Activated naive CD8-positive, alpha-beta T cell treated with anti-CD3 and anti-CD28 coated beads, Interleukin-2, amount 10 ng/mL, durations not matched to agents 7 days and 5 days (primary cell): ENCODE data around the gene SPRED3. TPM values are rescaled to one million over a fixed set of nuclear protein-coding genes. Genes with fewer than 3 reads are reported as not detected.
"Not testable (repeated sequence)": the region's sequence is repeated elsewhere in the genome, so short reads cannot be mapped to it uniquely, and the experiment has no call there.

Experiments used
- ATAC-seq: fragments of 150-1000 bp; cut with Tn5 transposase; one replicate; pipeline ENCODE4 v1.10.0; 2021; ENCODE audit warnings: low read depth, moderate library complexity
- POLR2A ChIA-PET: fragments of 350-600 bp; sonication (Branson Sonifier 250); formaldehyde crosslinking; loops from one replicate; lab custom pipeline; 2021; ENCODE audit warnings: antibody characterized with exemption; lab: Charles Lee
- DNase-seq: peaks from one replicate; pipeline ENCODE4 v3.0.0; 2021
- H3K27ac Mint-ChIP-seq: one replicate; pipeline ENCODE4 v1.8.0; 2022; ENCODE audit warnings: mild to moderate bottlenecking, mixed read lengths
- H3K27me3 Mint-ChIP-seq: one replicate; pipeline ENCODE4 v1.8.0; 2022; ENCODE audit warnings: mild to moderate bottlenecking, moderate library complexity, mixed read lengths
- H3K36me3 Mint-ChIP-seq: one replicate; pipeline ENCODE4 v1.8.0; 2021; ENCODE audit warnings: mild to moderate bottlenecking, mixed read lengths
- H3K4me1 Mint-ChIP-seq: one replicate; pipeline ENCODE4 v1.8.0; 2021; ENCODE audit warnings: mixed read lengths
- H3K4me3 Mint-ChIP-seq: one replicate; pipeline ENCODE4 v1.8.0; 2022; ENCODE audit warnings: mild to moderate bottlenecking, moderate library complexity, mixed read lengths
- H3K9me3 Mint-ChIP-seq: one replicate; pipeline ENCODE4 v1.8.0; 2021; ENCODE audit warnings: mixed read lengths
- total RNA-seq, 2 experiments: library from RNA; stranded (reverse); gene quantifications; one replicate each; pipeline ENCODE4 v1.2.3, GENCODE V29; 2021

SPRED3 gene
- total RNA-seq, 2 experiments from 2014 or later, result 1.8 to 2.6 TPM

DNA sequence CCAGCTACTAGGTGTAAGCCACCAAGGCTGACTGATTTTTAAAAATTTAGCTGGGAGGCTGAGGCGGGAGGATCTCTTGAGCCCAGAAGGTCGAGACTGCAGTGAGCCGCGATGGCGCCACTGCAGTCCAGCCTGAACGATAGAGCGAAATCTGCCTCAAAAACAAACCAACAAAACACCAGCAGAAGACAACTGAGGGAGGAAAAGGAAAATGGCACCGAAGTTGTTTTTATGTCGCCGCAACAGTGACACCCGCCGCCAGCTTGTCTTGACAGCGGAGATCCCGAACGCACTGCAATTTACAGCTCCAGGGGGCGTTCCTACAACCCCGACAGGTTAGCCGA is 14.1 kb downstream of the SPRED3 start:
- POLR2A ChIA-PET, result interaction anchor here (0.5 to 2.9 kb wide), 27 partner anchors 9 to 551 kb away, joined by 3 to 23 read pairs (median 4); partner anchors contain the start of genes ACTN4, EIF3K, GGN and MAP4K1
- Mint-ChIP-seq H3K4me3 (peak overlapping the region; percentile 95), H3K27me3 (peaks cover 11% of the 10 kb centered on the region), H3K27ac (peak overlapping the region; percentile 96), H3K36me3 (peaks cover 10% of the 10 kb centered on the region), H3K4me1 (peaks cover 6% of the 10 kb centered on the region), H3K9me3 (no peaks in the 10 kb centered on the region)
- DNase-seq (no peak), ATAC-seq (no peak)

- POLR2A ChIA-PET, result interaction anchor here (0.6 to 2.9 kb wide), 32 partner anchors 9 to 550 kb away, joined by 3 to 23 read pairs (median 4); partner anchors contain the start of genes ACTN4, CATSPERG, EIF3K and GGN
- Mint-ChIP-seq H3K4me3 (peak within 1 kb of the TSS; percentile 95), H3K27me3 (peaks cover 11% of the 10 kb centered on the region), H3K27ac (peak within 1 kb of the TSS; percentile 96), H3K4me1 (peaks cover 6% of the 10 kb centered on the region), H3K36me3 (peaks cover 10% of the 10 kb centered on the region), H3K9me3 (no peaks in the 10 kb centered on the region)
- DNase-seq (peak; percentile 99), ATAC-seq (peak; percentile 99)
Measured at GRCh38 chr19:38402967-38403674, 14.6 kb downstream of the SPRED3 start, which contains the start of gene FAM98C. TSS of gene FAM98C (plus strand) at chr19:38403093. CDS start at chr19:38403154, 61 bp downstream.

DNA sequence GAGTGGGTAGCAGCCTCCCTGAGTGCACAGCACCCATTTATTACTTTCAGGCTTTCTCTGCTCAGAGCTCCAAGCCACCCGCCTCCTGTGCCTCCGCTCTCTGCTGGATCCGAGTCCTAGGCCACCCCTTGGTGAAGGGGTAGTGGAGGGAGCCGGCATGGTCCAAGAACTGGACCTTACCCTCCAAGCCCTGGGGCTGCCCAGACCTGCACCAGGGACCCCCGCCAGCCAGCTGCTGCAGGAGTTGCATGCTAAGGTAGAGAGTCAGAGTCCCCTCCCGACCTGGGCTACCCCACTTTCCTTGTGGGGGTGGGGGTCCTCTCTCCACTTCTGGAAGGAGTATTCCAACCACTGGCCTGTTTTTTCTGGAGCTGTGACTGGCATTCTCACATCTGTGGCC is 16.4 kb downstream of the SPRED3 start:
- DNase-seq, result no peak
- Mint-ChIP-seq H3K27ac (no peak overlapping the region), H3K27me3 (peaks cover 6% of the 10 kb centered on the region), H3K36me3 (peaks cover 12% of the 10 kb centered on the region), H3K4me3 (no peak overlapping the region), H3K4me1 (peaks cover 6% of the 10 kb centered on the region), H3K9me3 (no peaks in the 10 kb centered on the region)
- no peak for ATAC-seq
- POLR2A ChIA-PET, result interaction anchor here (0.5 kb wide), 1 partner anchor 109 kb away, joined by 4 read pairs; no protein-coding TSS in a partner anchor

DNA sequence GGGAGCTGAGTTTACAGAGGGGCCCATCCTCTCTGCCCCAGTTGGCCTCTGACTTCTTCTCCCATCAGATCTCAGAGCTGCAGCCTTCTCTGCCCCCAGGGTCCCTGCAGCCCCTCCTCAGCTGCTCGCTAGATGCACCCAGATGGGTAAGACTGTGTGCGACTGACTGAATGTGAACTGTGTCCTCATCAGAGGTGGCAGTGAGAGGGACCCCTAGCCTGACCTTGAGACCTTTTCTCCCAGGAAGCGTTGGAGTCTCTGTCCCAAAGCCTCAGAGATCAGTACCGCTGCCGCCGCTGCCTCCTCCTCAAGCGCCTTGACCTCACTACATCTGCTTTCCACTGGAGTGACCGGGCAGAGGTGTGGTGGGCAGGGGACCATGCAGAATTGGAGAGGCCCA is 16.8 kb downstream of the SPRED3 start:
- Mint-ChIP-seq H3K4me3 (peak overlapping the region; percentile 37), H3K27me3 (peaks cover 6% of the 10 kb centered on the region), H3K4me1 (peaks cover 6% of the 10 kb centered on the region), H3K36me3 (peaks cover 12% of the 10 kb centered on the region), H3K27ac (peak overlapping the region; percentile 42), H3K9me3 (no peaks in the 10 kb centered on the region)
- POLR2A ChIA-PET, result no interaction called here
- no peak for ATAC-seq
- DNase-seq, result no peak

DNA sequence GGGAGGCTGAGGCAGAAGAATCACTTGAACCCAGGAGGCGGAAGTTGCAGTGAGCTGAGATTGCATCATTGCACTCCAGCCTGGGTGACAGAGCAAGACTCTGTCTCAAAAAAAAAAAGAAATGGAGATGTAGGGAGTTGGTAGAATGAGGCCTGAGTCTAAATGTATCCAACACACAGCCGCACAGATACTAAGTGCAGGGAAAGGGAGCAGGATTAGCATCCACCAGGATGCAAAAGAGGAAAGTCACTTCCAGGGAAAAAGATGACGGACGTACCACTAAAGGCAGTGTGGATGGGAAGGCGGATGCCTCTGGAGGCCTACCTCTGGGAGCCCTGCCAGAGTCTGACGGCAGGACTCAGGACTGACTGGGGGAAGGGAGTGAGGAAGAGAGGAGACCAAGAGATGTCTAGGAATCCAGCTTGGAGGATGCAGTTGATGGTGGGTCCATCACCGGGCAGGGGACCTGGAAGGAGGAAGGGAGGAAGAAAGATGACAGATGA is 21.2 kb downstream of the SPRED3 start:
- POLR2A ChIA-PET, result interaction anchor here (0.5 to 1.6 kb wide), 3 partner anchors 14 to 937 kb away, joined by 3 to 5 read pairs (median 4); no protein-coding TSS in a partner anchor
- Mint-ChIP-seq H3K27me3 (no peaks in the 10 kb centered on the region), H3K9me3 (no peaks in the 10 kb centered on the region), H3K4me1 (no peaks in the 10 kb centered on the region), H3K27ac (no peak overlapping the region), H3K36me3 (peaks cover 11% of the 10 kb centered on the region), H3K4me3 (no peak overlapping the region)
- ATAC-seq, result no peak
- no peak for DNase-seq

DNA sequence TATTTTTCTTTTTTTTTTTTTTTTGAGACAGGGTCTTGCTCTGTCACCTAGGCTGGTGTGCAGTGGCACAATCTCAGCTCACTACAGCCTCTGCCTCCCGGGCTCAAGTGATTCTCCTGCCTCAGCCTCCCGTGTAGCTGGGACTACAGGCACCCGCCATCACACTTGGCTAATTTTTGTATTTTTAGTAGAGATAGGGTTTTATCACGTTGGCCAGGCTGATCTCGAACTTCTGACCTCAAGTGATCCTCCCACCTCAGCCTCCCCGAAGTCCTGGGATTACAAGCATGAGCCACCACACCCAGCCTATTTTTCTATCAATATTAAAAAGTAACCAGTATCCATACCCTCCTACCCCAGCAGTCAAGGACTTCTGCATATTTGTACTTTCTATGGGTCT is 21.9 kb downstream of the SPRED3 start:
- H3K4me1 Mint-ChIP-seq, H3K27me3 Mint-ChIP-seq, ATAC-seq, H3K4me3 Mint-ChIP-seq, H3K27ac Mint-ChIP-seq, DNase-seq, H3K9me3 Mint-ChIP-seq, H3K36me3 Mint-ChIP-seq: not testable (repeated sequence)
- POLR2A ChIA-PET, result interaction anchor here (0.7 to 1.6 kb wide), 2 partner anchors 15 kb away, joined by 3 to 5 read pairs; no protein-coding TSS in a partner anchor

DNA sequence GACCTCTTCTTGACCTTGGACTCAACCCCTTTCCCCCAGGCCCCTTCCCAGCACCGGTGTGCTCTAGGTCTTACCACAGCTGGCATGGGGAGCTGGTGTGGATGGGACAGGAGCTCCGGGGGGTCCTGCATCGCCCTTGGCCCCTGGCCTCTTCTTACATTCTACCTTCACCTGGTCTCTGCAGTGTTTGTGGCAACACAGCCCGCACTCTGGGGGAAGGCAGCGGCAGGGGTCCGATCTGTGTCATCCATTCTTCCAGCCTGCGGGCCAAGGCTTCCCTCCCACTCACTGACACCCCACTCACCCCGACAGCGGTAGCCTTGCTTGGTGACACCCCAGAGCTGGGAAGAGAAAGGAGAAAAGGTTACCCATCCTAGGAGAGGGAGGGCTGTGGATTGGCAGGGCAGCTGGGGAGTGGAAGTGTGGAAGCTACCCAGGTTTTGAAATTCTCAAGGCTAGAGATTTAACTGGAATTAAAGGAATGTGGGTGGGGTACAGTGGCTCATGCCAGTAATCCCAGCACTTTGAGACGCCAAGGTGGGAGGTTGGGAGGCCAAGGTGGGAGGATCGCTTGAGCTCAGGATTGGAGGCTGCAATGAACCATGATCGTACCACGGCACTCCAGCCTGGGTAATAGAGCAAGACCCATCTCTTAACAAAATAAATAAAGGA is 22.7 kb downstream of the SPRED3 start:
- no peak overlapping the region for H3K4me3 Mint-ChIP-seq

GRCh38 chr19:38411898-38412297 is 23.4 kb downstream of the SPRED3 start:
- not testable (repeated sequence) for H3K4me3 Mint-ChIP-seq, DNase-seq, H3K4me1 Mint-ChIP-seq, H3K27ac Mint-ChIP-seq, H3K27me3 Mint-ChIP-seq, H3K9me3 Mint-ChIP-seq, ATAC-seq, H3K36me3 Mint-ChIP-seq
- POLR2A ChIA-PET, result interaction anchor here (1.2 kb wide), 1 partner anchor 8 kb away, joined by 4 read pairs; the partner anchor contains the start of gene FAM98C

More for the DNA sequence above, 22.7 kb downstream of the SPRED3 start:
- POLR2A ChIA-PET, result interaction anchor here (1.6 kb wide), 1 partner anchor 15 kb away, joined by 5 read pairs; no protein-coding TSS in a partner anchor
- Mint-ChIP-seq H3K36me3 (peaks cover 6% of the 10 kb centered on the region), H3K27me3 (no peaks in the 10 kb centered on the region), H3K4me1 (no peaks in the 10 kb centered on the region), H3K9me3 (no peaks in the 10 kb centered on the region), H3K27ac (no peak overlapping the region)
- DNase-seq (no peak), ATAC-seq (no peak)

- peaks cover 8% of the 10 kb centered on the region for H3K4me1 Mint-ChIP-seq
- POLR2A ChIA-PET, result interaction anchor here (1.2 kb wide), 1 partner anchor 9 kb away, joined by 4 read pairs; the partner anchor contains the start of gene FAM98C
- H3K4me3 Mint-ChIP-seq, result no peak overlapping the region
- ATAC-seq (no peak), DNase-seq (no peak)
- H3K36me3 Mint-ChIP-seq, result peaks cover 2% of the 10 kb centered on the region
- no peaks in the 10 kb centered on the region for H3K27me3 Mint-ChIP-seq
- no peak overlapping the region for H3K27ac Mint-ChIP-seq
- no peaks in the 10 kb centered on the region for H3K9me3 Mint-ChIP-seq
Measured at GRCh38 chr19:38412491-38412890, 24.0 kb downstream of the SPRED3 start.

GRCh38 chr19:38412961-38413360 is 24.5 kb downstream of the SPRED3 start:
- DNase-seq (no peak), ATAC-seq (no peak)
- H3K36me3 Mint-ChIP-seq, result peaks cover 2% of the 10 kb centered on the region
- POLR2A ChIA-PET, result interaction anchor here (1.0 to 1.2 kb wide), 2 partner anchors 9 kb away, joined by 3 to 4 read pairs; partner anchors contain the start of gene FAM98C
- no peak overlapping the region for H3K27ac Mint-ChIP-seq
- no peaks in the 10 kb centered on the region for H3K9me3 Mint-ChIP-seq
- H3K4me3 Mint-ChIP-seq, result no peak overlapping the region
- peaks cover 13% of the 10 kb centered on the region for H3K4me1 Mint-ChIP-seq
- H3K27me3 Mint-ChIP-seq, result no peaks in the 10 kb centered on the region

- H3K27me3 Mint-ChIP-seq, result no peaks in the 10 kb centered on the region
- POLR2A ChIA-PET, result interaction anchor here (1.0 kb wide), 1 partner anchor 10 kb away, joined by 3 read pairs; no protein-coding TSS in a partner anchor
- no peak overlapping the region for H3K4me3 Mint-ChIP-seq
- H3K4me1 Mint-ChIP-seq, result peaks cover 14% of the 10 kb centered on the region
- ATAC-seq (no peak), DNase-seq (no peak)
- H3K9me3 Mint-ChIP-seq, result no peaks in the 10 kb centered on the region
- H3K36me3 Mint-ChIP-seq, result peaks cover 2% of the 10 kb centered on the region
- H3K27ac Mint-ChIP-seq, result no peak overlapping the region
Measured at GRCh38 chr19:38413416-38413815, 24.9 kb downstream of the SPRED3 start.

- POLR2A ChIA-PET, result interaction anchor here (1.1 kb wide), 1 partner anchor 14 kb away, joined by 4 read pairs; the partner anchor contains the start of gene FAM98C
- Mint-ChIP-seq H3K4me3 (peak overlapping the region; percentile 77), H3K36me3 (no peaks in the 10 kb centered on the region), H3K27ac (peak overlapping the region; percentile 82), H3K9me3 (no peaks in the 10 kb centered on the region), H3K4me1 (peaks cover 17% of the 10 kb centered on the region), H3K27me3 (peaks cover 2% of the 10 kb centered on the region)
- DNase-seq (no peak), ATAC-seq (no peak)
Measured at GRCh38 chr19:38417146-38417543, 28.6 kb downstream of the SPRED3 start.
